Hematopoietic multipotent progenitor cell treated with erythropoietin and hydrocortisone succinate and interleukin-3 and kit ligand, for 17 days (in vitro differentiated cells): ENCODE results near the gene KCNK17.

Source experiments
- DNase-seq: peaks from one replicate; pipeline ENCODE4 v3.0.0-alpha.2; 2015; ENCODE audit warnings: low spot score

KCNK17 gene

DNA sequence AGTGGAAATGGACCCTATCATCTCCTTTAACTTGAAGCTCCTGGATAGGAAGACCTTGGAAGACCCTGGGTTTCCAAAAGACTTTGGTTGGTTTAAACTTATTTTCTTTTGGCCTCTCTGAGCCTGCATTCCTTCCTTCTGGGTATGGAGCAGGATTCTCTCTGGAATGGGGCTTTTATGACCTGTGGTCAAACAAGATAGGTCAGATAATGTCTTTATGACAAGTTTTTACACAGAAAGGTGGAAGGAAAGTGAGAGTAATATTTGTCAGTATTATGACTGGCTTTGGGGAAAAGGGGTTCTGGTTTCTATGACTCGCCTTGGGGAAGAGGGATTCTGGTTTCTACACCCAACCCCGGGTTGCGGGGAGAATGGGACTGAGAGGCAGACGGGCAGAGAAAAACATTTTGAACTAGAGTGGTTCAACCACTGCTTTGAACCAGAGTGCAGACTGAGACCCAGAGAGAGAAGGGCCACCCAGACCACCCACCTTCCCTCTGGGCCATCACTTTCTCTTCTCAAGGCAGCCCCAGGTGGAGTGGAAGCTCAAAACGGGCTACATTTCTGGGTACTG, 47.4 kb downstream of the KCNK17 start:
- no peak for DNase-seq

DNA sequence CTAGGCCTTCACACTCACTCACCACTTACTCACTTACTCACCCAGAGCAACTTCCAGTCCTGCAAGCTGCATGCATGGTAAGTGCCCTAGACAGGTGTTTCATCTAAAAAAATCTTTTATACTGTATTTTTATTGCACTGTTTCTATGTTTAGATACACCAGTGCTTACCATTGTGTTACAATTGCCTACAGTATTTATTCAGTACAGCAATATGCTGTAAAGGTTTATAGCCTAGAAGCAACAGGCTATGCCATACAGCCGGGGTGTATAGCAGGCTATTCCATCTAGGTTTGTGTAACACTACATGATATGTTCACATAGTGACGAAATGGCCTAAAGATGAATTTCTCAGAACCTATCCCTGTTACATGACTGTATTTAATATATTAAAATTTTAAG, 47.8 kb downstream of the KCNK17 start:
- DNase-seq, result no peak

DNA sequence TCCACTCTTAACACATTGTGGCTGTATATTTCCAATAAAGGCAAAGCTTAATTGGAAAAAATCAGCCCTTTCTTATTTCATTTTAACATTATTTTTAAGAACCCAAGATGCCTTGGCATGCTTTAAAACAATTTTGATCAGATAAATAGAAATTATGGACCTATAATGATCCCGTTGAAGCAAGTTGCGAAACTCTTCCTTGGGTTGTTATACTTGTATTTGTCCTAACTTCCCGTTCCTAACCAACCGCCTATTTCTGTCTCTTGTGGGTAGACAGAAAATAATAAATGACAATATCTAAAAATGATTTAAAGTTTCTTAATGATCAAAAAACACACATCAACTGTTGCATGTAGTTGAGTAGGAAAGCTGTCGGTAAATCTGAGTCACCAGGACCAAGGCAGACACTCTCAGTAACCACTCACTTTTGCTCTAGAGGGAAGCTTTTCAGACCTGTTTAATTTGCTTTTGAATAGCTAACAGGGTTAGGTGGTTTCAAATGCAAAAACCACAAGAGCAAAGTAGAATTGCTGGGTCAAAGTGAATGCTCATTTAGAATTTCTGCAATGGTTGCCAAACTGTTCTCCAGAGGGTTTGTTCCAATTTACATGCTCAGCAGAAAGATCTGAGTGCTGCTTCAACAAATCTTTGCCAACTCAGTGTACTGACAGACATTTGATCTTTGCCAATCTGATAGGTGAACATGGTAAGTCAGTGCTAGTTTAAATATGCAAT, 50.7 kb downstream of the KCNK17 start:
- DNase-seq, result no peak

DNA sequence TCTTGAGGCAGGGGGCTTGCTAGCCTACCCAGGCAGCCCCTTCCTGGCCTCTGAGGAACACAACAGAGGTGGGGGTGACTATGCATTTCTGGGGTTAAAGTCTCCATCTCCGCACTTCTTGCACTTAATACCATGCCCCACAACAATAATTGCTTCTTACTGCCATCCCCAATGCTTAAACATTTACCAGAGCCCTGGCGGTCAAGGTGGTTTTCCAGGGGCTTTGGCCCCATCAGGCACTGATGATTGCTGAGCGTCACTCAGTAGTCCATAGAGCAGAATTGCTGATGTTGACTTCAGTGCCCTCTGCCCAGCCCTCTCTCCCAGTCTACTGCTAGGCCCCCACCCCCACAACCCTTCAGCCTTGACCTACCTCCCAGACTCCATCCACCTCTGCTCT, 52.5 kb downstream of the KCNK17 start:
- DNase-seq, result no peak

DNA sequence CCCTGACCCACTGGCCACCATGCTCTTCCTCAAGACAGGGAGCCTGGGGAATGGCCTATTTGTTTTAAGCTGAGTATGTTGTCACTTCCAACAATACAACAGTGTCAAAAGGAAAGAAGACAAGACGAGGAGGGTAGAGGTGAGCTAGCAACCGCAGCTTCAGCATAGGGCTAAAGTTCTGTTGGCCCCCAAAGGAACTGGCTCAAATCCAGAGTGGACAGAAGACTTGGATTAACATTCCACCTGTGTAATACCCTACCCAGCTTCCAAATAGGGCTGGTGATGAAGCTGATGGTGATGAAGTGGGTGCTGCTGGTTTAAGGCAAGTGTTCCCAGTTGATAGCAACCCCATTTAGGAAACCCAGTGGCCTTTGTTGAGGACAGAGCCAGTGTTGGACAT, 53.3 kb downstream of the KCNK17 start:
- no peak for DNase-seq

DNA sequence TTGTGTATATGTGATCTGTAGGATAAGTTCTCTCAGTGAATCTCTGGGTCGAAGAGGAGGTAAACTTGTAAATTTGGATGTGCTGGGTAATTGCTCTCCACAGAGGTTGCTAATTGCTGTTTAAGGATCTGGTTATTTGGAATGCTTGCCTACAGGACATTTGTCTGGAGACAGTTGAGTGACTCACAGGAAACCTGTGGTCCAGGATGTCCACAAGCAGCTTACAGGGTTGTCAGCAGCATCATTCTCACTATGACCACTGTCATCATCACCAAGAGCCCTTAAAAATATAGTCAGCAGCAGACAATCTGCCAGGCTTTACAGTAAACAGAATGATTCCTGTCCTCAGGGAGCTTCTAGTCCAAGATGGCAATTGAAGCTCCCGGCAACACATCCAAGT, 53.8 kb downstream of the KCNK17 start:
- no peak for DNase-seq

DNA sequence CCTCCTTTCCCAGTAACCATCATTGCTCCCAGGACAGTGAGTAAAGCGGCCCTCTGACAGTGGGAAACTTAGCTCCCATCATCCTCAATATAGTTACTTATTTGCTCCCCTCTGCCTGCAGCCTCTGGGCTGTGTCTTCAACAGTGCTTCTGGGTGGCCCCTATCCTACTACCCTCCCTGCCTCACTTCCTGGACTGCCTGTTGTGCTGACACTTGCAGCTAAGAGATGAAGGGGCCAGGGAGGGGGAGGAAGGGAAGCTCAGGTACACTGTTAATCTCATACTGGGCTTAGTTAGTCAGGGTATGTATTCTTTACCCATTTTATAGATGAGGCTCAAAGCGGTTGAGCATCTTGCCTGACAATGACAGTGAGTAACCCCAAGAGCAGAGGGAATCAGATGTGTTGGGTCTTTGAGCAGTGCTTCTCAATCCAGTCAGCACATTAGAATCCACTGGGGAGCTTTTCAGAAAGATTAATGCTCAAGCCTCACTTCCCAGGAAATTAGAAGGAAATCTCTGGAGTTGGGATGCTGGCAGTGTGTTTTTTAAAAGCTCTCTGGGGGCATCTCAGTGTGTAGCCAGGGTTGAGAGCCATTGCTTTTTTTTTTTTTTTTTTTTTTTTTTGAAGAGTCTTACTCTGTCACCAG, 57.8 kb downstream of the KCNK17 start:
- no peak for DNase-seq

DNA sequence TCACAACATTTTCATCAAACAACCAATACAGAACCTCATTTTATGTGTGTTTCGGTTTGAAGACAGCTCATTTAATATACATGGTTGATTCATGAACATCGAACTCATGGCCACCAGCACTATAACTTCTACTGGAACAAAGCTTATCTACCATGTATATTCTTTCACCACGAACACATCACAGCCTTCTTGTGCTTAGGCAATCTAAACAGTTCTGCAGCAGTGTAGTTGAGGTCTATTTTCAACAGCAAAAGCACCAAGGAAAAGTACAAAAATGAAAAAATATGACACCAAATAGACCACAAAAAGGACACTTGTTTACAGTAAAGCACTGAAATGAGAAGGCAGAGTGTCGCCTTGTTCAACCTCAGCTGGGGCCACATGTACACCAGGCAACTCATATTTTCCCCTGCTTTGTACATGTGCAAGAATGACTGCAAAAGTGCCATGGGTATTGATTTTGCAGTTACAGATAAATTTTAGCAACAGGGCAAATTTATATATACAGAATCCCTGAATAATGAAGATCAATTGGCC, 59.2 kb downstream of the KCNK17 start:
- DNase-seq, result no peak

DNA sequence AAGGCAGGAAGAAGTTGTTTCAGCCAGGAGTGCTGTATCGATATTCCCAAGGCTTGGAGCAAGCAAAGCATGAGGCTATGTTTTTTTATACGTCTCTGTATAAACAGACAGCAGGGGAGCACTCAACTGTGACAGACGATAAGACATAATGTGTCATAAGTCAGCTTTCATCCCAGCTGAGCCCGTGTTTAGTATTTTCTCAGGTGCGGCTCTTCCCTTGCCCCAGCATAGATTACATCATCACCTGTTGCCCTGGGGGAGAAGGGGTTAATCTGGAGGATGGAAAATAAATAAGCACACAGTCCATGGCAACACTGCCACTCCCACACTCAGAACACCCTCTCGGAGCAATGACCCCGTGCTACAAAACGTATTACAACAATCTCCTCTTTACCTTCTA, 62.8 kb downstream of the KCNK17 start:
- no peak for DNase-seq

DNA sequence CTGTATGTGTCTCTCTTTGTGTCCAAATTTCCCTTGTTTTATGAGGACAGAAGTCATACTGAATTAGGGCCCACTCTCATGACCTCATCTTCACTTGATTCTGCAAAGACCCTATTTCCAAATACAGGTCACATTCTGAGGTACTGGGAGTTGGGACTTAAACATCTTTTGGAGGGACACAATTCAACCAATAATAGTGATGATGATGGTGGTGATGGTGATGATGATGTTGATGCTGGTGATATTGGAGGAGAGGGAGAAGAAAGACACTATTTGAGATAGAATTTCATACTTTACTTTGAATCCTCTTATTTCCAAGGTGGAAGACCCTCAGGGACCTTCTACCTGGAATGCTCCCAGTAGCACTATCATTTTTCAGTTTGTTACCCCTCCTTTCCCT, 63.7 kb downstream of the KCNK17 start:
- no peak for DNase-seq

DNA sequence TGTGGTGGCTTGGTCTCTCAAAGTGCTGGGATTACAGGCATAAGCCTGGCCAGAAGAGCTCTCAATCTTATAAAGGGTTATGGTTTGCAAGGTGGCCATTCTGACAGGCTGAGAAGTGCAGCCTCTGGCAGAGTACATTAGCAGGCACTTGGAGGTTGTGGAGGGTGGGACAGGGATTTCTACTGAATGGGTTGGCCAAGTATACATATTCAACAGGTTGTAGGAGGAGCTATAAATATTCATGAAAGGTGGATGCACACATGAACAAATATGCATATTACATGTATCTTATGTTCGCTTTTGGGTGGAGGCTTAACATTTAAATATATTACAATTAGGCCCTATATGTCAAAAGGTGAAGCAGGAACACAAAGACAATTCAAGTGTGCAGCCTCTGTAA, 64.9 kb downstream of the KCNK17 start:
- no peak for DNase-seq
